Spleen (tissue), 7 donors: ENCODE results near the gene KIF27.

ENCODE experiments used
- POLR2AphosphoS5 ChIP-seq, 3 donors: sonication (generic); formaldehyde crosslinking; IDR thresholded peaks; one replicate each; pipeline ENCODE4 v1.5.1; 2017; ENCODE audit warnings: antibody characterized with exemption in 3 of 3
- TF ChIP-seq, protein P1 (sequence below), 11 experiments: fragments of 200-600 bp in 7 of 11; fragments of 450-650 bp in 4 of 11; sonication (generic) in 4 of 11; IDR thresholded peaks in 8 of 11; conservative IDR thresholded peaks in 3 of 11; 1 replicate in 7 of 11; 2 replicates in 4 of 11; pipeline versions ENCODE4 v1.4.0 to v1.8.0; 2016 to 2021; ENCODE audit warnings: antibody characterized with exemption in 11 of 11, inconsistent platforms in 4 of 11, mild to moderate bottlenecking in 1 of 11
- donor health status: DM: no; HTN: no; CAD: no; lungs with moderate emphysema.
- donor health status: DM: no; HTN: no; CAD: no.
- donor health status: DM: no; HTN: no; CAD: no.

GRCh38 chr9:83930881-83931280 is 9.6 kb upstream of the KIF27 start:
- TF ChIP-seq, protein P1, sequence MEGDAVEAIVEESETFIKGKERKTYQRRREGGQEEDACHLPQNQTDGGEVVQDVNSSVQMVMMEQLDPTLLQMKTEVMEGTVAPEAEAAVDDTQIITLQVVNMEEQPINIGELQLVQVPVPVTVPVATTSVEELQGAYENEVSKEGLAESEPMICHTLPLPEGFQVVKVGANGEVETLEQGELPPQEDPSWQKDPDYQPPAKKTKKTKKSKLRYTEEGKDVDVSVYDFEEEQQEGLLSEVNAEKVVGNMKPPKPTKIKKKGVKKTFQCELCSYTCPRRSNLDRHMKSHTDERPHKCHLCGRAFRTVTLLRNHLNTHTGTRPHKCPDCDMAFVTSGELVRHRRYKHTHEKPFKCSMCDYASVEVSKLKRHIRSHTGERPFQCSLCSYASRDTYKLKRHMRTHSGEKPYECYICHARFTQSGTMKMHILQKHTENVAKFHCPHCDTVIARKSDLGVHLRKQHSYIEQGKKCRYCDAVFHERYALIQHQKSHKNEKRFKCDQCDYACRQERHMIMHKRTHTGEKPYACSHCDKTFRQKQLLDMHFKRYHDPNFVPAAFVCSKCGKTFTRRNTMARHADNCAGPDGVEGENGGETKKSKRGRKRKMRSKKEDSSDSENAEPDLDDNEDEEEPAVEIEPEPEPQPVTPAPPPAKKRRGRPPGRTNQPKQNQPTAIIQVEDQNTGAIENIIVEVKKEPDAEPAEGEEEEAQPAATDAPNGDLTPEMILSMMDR (IDR thresholded peaks at IDR 0.05 in 8 of 11, conservative IDR thresholded peaks at IDR 0.05 in 3 of 11), result no peak
- TF ChIP-seq POLR2AphosphoS5 (IDR thresholded peaks at IDR 0.05), result no peak
